Measurements from ENCODE around the gene GLO1. TPM values are rescaled to one million over a fixed set of nuclear protein-coding genes. Genes with fewer than 3 reads are reported as not detected.

GLO1 gene
- total RNA-seq (160 TPM), polyA plus RNA-seq (67.9 TPM)

DNA sequence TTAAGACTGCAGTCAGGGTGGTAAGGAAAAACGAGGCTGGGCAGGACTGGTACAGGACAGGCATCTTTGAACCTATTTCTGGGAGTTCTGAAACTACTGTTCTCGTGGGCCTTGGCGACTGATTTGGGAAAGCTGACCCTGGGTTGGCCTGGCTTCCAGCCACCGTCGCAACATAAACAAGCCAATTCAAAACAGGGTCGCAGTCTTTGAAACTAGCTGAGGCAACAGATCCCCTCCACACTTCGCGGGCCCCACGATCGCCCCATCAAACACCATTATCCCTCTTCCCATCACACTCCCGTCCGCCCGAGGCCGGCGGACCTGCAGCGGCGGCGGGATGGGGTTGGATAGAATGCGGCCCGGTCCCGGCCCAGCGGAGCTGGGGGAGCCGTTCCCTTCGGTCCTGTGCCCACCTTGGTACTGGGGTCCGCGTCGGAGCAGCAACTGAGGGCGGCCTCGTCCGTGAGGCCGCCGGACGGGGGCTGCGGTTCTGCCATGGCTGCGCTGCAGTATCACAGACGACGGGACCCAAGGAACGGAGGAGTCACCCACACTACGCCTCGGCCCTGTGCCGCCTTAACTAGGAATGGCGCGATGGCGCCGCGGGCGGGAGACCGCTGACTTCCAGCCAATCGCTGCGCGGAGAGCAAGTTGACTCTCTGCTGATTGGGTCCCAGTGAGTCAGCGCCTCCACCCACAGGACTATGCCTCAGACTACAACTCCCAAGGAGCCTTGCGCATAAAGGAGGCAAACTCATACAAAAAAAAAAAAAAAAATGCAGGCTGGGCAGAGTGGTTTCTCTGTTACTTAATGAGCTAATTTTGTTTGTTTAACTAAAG is at the start of gene GLO1:
Gene GLO1 (minus strand): TSS at position 588 of the 840 bp plus-strand sequence. CDS start 91 bp downstream, at position 497.
- Histone ChIP-seq H3K36me3 (ENCODE audit: insufficient read depth) (no peaks in the 10 kb centered on the region), H3K4me1 (ENCODE audit: insufficient read depth) (no peaks in the 10 kb centered on the region), H3K27ac (ENCODE audit: low read depth) (peak within 1 kb of the TSS; percentile 99), H3K4me3 (ENCODE audit: low read depth, low read length) (peak within 1 kb of the TSS; percentile 70)
- under 1% methylated on average over 53 of the region's 53 CpGs for WGBS
- peak; percentile 97 for DNase-seq (ENCODE audit: extremely low spot score)

DNA sequence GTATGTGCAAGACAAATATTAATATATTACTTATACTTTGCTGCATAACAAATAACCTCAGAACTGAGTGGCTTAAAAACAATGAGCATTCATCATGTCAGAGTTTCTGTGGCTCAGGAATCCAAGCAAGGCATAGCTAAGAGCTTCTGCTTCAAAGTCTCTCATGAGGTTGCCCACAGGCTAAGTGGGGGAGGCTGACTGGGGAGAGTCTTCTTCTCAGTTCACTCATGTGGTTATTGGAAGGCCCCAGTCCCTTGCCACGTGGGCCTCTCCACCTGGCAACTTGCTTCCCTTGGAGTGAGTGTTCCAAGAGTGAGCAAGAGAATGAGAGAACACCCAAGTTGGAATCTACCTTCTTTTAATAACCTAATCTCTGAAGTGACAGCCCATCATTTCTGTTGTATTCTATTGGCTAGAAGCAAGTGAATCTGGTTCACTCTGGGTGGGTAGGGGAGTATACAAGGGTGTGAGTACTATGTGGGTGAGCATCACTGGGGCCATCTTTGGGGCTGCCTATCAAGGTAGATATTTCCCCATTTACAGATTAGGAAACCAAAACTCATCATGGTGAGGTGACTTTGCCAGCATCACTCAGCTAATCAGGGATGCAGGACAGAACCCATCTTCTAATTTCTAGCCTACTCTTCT is 48.1 kb upstream of the GLO1 start:
- WGBS: 69% methylated on average over 1 of the region's 1 CpG
- no peaks in the 10 kb centered on the region for H3K4me1 ChIP-seq (ENCODE audit: insufficient read depth)
- no peak overlapping the region for H3K4me3 ChIP-seq (ENCODE audit: low read depth, low read length)
- no peaks in the 10 kb centered on the region for H3K36me3 ChIP-seq (ENCODE audit: insufficient read depth)
- no peak overlapping the region for H3K27ac ChIP-seq (ENCODE audit: low read depth)
- DNase-seq (ENCODE audit: extremely low spot score): no peak

DNA sequence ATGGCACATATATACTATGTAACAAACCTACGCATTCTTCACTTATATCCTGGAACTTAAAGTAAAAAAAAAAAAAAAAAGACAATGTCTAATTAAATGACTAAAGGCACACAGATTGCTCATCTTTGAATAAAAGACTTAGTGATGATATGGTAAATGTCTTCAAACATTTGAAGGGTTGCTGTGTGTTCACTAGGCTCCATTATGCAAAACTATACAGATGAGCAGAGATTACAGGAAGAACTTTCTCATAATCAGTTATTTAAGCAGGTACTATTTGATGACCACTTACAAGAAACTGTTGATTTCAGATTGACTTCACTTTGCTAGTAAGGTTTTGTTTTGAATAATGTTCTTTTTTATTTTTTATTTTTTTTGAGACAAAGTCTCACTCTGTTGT is 46.5 kb upstream of the GLO1 start:
- H3K4me3 ChIP-seq (ENCODE audit: low read depth, low read length): no peak overlapping the region
- H3K36me3 ChIP-seq (ENCODE audit: insufficient read depth): no peaks in the 10 kb centered on the region
- no peaks in the 10 kb centered on the region for H3K4me1 ChIP-seq (ENCODE audit: insufficient read depth)
- DNase-seq (ENCODE audit: extremely low spot score): no peak
- H3K27ac ChIP-seq (ENCODE audit: low read depth): no peak overlapping the region
- 96% methylated on average over 1 of the region's 1 CpG for WGBS

DNA sequence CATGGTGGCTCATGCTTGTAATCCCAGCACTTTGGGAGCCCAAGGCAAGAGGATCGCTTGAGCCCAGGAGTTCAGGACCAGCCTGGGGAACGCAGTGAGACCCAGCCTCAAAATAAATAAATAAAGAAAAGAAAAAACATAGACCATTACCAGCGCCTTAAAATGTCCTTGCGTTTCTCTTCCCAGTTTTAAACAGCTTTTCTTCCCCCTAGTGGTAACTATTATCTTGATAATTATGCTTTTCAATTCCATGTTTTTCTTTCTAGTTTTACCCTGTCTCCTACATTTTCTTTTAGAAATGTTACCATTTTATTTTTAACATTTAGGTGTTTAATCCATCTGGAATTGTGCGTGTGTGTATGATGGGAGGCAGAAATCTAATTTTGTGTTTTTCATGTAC is 36.6 kb upstream of the GLO1 start:
- WGBS: 56% methylated on average over 5 of the region's 5 CpGs
- H3K4me1 ChIP-seq (ENCODE audit: insufficient read depth): no peaks in the 10 kb centered on the region

DNA sequence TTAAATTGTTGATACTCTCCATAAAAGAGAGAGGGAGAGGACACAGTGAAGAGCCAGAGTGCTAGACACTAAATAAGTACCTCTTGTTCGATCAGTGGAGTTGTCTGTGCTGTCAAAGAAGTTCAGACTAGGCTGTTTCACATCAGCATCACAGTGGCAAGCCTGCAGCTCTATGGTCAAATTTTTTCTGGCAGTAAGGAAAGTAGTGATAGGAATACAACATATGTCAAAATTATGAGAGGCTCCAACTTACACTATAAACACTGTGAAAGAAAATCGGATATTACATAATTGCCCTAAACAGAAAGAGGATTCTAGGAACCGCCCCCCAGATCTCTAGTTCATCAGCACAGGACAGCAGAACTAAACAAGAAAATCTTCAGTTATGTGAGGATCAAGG is 35.3 kb upstream of the GLO1 start:
- Histone ChIP-seq H3K27ac (ENCODE audit: low read depth) (no peak overlapping the region), H3K4me3 (ENCODE audit: low read depth, low read length) (no peak overlapping the region), H3K4me1 (ENCODE audit: insufficient read depth) (no peaks in the 10 kb centered on the region), H3K36me3 (ENCODE audit: insufficient read depth) (no peaks in the 10 kb centered on the region)
- 31% methylated on average over 3 of the region's 3 CpGs for WGBS
- DNase-seq (ENCODE audit: extremely low spot score): no peak

More for the DNA sequence above, 36.6 kb upstream of the GLO1 start:
- no peak for DNase-seq (ENCODE audit: extremely low spot score)
- Histone ChIP-seq H3K27ac (ENCODE audit: low read depth) (no peak overlapping the region), H3K4me3 (ENCODE audit: low read depth, low read length) (no peak overlapping the region), H3K36me3 (ENCODE audit: insufficient read depth) (no peaks in the 10 kb centered on the region)

DNA sequence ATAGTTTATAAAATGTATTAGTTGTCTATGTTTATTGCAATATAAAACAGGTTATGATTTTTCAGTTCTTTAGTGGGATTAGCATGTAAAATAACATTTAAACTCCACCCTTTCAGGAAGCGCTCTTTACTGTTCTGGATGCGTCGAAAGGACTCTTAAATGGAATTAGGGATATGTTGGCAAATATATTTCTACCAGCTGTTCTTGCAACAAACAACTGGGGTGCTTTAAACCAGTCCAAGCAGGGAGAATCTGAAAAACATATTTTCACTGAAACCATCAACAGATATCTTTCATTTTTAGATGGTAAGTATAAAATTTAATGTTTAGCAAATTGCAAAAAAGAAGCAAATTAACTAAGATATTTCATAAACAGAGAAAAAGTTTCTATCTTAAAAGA is 34.0 kb upstream of the GLO1 start:
- no peak for DNase-seq (ENCODE audit: extremely low spot score)
- Histone ChIP-seq H3K4me1 (ENCODE audit: insufficient read depth) (no peaks in the 10 kb centered on the region), H3K36me3 (ENCODE audit: insufficient read depth) (no peaks in the 10 kb centered on the region), H3K4me3 (ENCODE audit: low read depth, low read length) (no peak overlapping the region), H3K27ac (ENCODE audit: low read depth) (no peak overlapping the region)
- WGBS: 55% methylated on average over 3 of the region's 3 CpGs

DNA sequence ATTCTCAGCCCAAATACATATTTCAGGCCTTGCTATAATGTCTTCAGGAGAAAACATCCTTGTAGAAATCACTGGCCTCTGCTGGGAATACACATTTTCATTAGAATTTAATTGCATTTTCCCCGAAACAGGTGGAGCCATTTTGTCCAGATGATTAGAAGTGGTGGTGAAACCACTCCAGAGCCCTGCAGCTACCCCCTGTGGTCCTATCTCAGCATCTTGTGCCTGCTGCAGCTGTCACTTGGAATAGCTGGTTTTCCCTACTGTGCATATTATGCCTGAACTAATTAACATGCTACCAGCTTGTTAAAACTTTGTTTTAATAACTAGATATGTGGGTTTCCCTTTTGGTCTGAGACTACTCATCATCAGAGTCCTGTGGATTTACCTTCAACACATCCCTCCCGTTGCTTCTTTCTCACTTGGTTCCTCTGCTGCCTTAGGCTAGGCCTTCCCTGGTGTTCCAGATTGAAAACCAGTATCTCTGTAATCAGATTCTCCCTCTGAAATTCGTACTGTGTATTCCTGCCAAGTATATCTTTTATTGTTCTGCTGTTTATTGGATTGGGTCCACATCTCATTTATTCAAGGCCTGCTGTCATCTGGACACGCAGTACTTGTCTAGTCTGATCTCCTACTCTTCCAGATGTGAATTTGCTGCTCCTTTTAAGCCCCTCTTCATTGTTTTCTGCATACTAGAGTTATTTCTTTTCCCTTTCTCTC is 27.4 kb upstream of the GLO1 start:
- Histone ChIP-seq H3K27ac (ENCODE audit: low read depth) (no peak overlapping the region), H3K4me3 (ENCODE audit: low read depth, low read length) (no peak overlapping the region), H3K36me3 (ENCODE audit: insufficient read depth) (no peaks in the 10 kb centered on the region), H3K4me1 (ENCODE audit: insufficient read depth) (no peaks in the 10 kb centered on the region)
- WGBS: 26% methylated on average over 4 of the region's 4 CpGs
- DNase-seq (ENCODE audit: extremely low spot score): peak; percentile 62

DNA sequence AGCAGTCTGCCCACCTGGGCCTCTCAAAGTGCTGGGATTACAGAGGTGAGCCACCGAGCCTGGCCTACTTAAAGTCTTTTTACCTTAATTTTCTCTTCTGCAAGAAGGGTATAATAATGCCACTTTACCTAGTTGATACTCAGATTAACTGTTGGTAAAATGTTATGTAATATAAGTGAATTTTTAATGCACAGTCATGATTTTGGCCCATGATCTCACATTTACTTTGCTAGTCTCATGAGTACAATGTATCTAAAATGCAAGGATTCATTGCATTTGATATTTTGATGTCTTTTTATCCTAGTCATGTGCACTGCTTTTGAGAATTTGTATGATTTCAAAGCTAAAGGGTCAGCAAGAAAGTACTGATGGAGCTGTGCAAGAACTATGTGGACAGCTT is 25.3 kb upstream of the GLO1 start:
- no peak overlapping the region for H3K4me3 ChIP-seq (ENCODE audit: low read depth, low read length)
- no peaks in the 10 kb centered on the region for H3K4me1 ChIP-seq (ENCODE audit: insufficient read depth)
- DNase-seq (ENCODE audit: extremely low spot score): no peak
- H3K27ac ChIP-seq (ENCODE audit: low read depth): no peak overlapping the region
- WGBS: 95% methylated on average over 1 of the region's 1 CpG
- no peaks in the 10 kb centered on the region for H3K36me3 ChIP-seq (ENCODE audit: insufficient read depth)

DNA sequence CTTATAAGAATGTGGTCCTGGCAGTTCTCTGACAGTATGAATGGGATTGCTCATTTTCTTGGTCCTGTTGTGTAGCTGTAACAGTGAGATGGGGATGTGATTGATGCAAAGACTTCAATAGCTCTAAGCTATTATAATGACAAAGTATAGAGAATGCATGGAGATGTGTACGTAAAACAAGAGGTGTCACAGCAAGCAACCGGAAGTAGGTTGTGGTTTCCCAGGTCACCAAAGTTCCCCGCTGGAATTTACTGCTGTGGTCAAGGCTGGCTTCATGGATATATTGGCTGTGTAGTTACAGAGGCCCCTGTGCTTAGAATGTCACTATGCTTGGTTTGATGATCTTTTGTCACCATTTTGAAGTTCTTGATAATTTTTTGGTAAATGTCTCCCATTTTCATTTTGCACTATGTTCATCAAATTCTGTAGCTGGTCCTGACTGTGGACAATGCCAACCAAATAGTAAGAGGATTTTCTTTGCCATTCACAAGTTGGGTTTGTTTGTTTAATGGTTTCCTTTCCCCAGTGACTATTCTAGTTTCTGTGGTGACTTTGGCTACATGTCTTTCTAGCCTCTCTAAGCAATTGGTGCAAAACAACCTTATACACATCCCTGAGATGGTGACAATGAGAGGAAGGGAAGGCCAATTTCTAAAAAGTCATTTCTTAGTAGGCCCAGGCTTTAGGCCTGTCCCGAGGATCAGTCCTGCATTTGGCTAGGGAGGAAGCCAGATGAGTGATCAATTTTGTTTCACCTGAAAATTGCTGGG is 22.7 kb upstream of the GLO1 start:
- Histone ChIP-seq H3K27ac (ENCODE audit: low read depth) (no peak overlapping the region), H3K36me3 (ENCODE audit: insufficient read depth) (no peaks in the 10 kb centered on the region), H3K4me1 (ENCODE audit: insufficient read depth) (no peaks in the 10 kb centered on the region), H3K4me3 (ENCODE audit: low read depth, low read length) (no peak overlapping the region)
- DNase-seq (ENCODE audit: extremely low spot score): no peak
- 77% methylated on average over 4 of the region's 4 CpGs for WGBS

DNA sequence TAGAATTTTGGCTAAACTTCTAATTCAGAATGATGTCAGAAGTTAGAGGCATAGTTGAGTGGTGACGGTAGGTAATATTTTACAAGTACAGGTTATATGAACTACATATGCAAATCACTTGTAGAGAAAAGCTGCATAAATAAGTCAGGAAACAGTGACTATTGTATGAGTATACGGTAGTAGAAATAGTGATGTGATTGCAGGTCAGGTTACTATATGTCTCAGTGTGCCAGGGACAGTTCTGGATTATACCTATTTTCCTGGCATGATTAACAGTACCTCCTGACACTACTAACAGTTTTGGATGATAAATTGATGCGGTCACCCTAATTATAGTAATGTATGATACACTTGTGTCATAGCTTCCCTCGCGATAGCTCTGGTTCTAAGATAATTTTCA is 21.4 kb upstream of the GLO1 start:
- Histone ChIP-seq H3K36me3 (ENCODE audit: insufficient read depth) (no peaks in the 10 kb centered on the region), H3K27ac (ENCODE audit: low read depth) (no peak overlapping the region), H3K4me1 (ENCODE audit: insufficient read depth) (no peaks in the 10 kb centered on the region), H3K4me3 (ENCODE audit: low read depth, low read length) (no peak overlapping the region)
- DNase-seq (ENCODE audit: extremely low spot score): no peak
- WGBS: 73% methylated on average over 5 of the region's 5 CpGs

DNA sequence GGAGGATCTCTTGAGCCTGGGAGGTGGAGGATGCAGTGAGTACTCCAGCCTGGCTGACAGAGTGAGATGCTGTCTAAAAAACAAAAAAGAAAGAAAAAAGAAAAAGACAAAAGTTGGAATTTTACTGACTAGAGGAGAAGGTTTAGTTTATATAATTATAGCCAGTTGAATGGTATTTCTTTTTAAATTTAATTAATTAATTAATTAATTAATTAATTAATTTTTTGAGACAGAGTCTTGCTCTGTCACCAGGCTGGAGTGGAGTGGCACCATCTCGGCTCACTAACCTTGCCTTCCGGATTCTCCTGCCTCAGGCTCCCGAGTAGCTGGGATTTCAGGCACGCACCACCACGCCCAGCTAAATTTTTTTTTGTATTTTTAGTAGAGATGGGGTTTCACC is 20.8 kb upstream of the GLO1 start:
- no peak for DNase-seq (ENCODE audit: extremely low spot score)
- H3K4me1 ChIP-seq (ENCODE audit: insufficient read depth): no peaks in the 10 kb centered on the region
- 99% methylated on average over 5 of the region's 5 CpGs for WGBS
- H3K36me3 ChIP-seq (ENCODE audit: insufficient read depth): no peaks in the 10 kb centered on the region
- no peak overlapping the region for H3K4me3 ChIP-seq (ENCODE audit: low read depth, low read length)
- no peak overlapping the region for H3K27ac ChIP-seq (ENCODE audit: low read depth)

DNA sequence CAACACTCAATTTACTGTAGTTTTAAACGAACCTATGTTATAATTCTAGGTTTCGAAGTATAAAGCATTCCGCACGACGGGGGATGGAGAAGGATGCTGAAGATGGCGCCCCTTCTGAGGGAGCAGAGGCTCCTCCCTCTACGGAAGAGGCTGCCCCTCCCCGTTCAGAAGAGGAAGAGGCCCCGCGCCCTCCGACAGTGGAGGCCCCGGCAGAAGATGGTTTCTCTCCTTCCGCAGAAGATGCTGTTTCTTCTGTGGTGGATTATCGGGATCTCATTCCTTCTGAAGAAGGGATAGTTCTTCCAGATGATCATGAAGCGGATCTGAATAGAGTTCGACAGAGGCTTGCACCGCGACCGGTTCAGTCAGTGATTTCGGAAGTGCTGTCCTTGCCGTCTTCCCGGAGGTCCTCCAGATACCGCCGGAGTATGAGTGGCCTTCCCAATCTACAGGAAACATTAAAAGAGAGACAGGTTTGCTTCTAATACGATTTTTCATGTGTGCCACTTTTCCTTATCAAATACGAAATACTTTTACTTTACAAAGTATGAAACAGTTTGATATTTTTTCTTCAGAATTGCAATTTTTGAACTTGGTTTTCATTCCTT is 19.9 kb upstream of the GLO1 start:
- 93% methylated on average over 26 of the region's 26 CpGs for WGBS
- H3K36me3 ChIP-seq (ENCODE audit: insufficient read depth): no peaks in the 10 kb centered on the region

DNA sequence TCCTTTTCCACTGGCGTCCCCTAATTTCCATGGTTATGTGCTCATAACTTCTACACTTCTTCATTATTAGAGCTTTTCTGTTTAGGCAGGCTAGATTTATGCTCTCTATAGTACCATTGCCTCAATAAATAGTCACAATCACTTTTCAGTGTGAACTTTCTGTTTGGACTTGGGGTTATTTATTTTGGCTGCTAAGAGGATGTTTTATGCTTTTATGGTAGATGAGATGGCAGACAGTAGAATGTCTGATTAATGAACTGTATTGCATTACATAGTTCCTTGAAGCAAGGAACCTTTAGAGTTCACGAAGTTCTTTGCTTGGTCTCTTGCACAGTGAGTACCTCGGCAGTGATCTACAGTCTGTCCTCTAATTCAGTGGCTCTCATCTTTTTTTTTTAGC is 19.1 kb upstream of the GLO1 start:
- 80% methylated on average over 3 of the region's 3 CpGs for WGBS
- H3K4me3 ChIP-seq (ENCODE audit: low read depth, low read length): no peak overlapping the region
- no peaks in the 10 kb centered on the region for H3K36me3 ChIP-seq (ENCODE audit: insufficient read depth)
- DNase-seq (ENCODE audit: extremely low spot score): no peak
- H3K27ac ChIP-seq (ENCODE audit: low read depth): no peak overlapping the region
- H3K4me1 ChIP-seq (ENCODE audit: insufficient read depth): no peaks in the 10 kb centered on the region

More for the DNA sequence above, 19.9 kb upstream of the GLO1 start:
- Histone ChIP-seq H3K4me3 (ENCODE audit: low read depth, low read length) (no peak overlapping the region), H3K27ac (ENCODE audit: low read depth) (no peak overlapping the region), H3K4me1 (ENCODE audit: insufficient read depth) (no peaks in the 10 kb centered on the region)
- DNase-seq (ENCODE audit: extremely low spot score): no peak

All from urinary bladder (tissue), 4 donors.